ENCODE measurements around the gene TEX101.

TEX101 gene

GRCh38 chr19:43452582-43452981, 37.9 kb downstream of the TEX101 start:
- DNase-seq: no peak

DNA sequence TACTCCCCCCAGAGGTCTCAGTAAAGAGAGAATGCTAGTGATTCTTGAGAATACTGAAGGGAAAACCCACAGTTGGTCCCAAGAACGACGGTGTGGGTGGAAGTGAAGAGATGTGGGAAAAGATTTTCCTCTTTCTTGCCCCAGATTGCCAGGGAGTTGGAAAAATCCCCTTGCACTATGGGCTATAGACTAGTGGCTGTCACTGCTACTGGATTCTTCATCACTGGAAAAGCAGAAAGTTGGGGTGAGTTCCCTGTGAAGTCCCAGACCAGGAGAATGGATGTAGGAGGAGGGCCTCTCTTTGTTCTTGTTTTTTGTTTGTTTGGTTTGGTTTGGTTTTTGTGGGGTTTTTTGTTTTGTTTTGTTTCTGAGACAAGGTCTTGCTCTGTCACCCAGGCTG, 39.3 kb downstream of the TEX101 start:
- no peak for DNase-seq

GRCh38 chr19:43455321-43456113, 40.8 kb downstream of the TEX101 start:
- no peak for DNase-seq

GRCh38 chr19:43457809-43458208, 43.1 kb downstream of the TEX101 start:
- no peak for DNase-seq

- no peak for DNase-seq
These were observed 45.8 kb downstream of the TEX101 start for GRCh38 chr19:43460362-43461016.

DNA sequence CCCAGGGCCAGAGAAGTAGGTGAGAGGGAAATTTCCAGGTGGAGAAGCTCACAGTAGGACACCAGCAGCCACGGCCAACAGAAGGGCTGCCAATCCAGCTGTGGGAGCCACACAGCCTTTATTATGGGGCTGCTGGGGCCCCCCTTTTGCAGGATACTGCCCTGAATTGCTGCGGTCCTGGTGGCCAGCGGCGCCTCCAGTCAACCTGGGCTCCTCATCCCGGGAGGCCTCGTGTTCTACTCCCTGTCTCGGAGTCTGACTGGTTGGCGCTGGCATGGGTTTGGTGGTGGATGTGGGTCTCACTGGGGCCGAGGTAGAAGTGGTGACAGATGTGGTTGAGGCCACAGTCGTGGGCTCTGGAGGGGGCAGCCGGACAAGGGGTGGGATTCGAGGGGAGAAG, 46.6 kb downstream of the TEX101 start:
- DNase-seq: no peak

DNA sequence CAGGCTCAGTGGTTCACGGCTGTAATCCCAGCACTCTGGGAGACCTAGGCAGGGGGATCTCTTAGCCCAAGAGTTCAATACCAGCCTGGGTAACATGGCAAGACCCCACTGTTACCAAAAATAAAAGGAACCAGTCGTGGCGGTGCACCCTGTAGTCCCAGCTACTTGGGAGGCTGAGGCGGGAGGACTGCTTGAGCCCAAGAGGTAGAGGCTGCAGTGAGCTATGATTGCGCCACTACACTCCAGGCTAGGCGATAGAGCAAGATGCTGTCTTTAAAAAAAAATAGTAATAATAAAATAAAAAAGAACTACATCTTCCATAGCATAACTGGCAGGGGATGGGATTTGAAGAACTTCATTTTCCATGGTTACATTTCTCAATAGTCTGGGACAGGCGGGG, 47.7 kb downstream of the TEX101 start:
- DNase-seq: no peak

DNA sequence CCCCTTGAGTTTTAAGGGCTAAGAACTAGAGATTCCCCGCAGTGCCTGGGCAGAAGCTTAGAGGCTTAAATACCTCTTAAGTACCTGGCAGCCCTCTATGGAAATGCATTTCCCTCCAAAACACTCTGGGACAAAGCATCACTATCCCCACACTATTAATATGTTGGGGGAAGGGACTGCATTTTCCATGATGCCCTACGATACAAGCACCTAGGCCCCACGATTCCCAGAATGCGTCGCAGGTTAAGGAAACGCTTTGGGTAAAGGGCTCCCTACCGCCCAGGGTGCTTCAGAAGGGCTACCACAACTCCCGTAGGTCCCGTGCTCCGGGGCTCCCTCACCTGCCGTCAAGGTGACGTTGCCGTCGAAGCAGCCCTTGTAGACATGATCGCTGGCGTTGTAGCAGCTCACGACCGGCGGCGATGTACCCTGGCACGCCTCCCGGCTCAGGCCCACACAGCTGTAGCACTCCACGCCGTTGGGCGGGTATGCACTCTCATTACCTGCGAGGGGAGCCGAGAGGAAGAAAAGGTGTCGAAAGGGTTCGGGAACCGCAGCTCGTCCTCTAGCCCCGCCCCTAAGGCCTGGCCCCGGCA, 48.2 kb downstream of the TEX101 start:
- peak; percentile 36 for DNase-seq

DNA sequence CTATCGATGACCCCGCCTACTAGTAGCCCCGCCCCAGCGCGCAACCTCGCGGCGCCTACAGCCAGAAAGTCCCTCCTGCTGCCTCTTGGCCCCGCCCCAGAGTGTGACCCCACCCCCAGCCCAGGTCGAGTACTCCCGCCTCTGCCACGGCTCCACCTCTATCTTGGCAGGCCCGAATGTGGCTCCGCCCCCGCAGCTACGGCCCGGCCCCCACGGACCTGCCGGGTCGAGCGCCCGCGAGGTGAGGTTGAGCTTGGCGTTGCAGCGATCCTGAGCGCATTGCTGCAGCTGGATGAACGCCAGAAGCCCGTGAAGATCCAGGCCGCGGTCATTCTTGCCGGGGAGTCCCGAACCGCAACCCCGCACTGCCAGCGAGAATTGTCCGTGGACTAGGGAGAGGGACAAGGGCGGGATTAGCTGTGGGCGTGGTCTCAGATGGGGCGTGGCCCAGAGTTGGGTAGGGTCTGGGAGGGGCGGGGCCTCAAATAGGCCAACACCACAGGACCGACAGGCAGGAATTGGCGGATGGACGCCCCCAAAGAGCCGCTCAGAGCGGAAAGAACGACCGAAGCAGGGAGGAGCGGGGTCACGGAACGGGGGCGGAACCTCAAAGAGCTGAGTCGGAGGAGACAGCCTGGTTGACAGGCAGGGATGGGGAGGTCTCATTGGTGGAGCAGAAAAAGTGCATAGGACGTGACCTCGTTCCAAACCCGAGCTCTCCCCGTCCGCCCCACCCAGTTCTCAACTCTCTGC, 48.9 kb downstream of the TEX101 start:
- DNase-seq: peak; percentile 36

GRCh38 chr19:43464134-43464775, 49.6 kb downstream of the TEX101 start:
- DNase-seq: no peak

- no peak for DNase-seq
These were observed 50.9 kb downstream of the TEX101 start, which contains the start of gene LYPD3 for GRCh38 chr19:43465468-43466120. Gene LYPD3 (minus strand): TSS chr19:43465608. CDS start chr19:43465571, 37 bp downstream.

GRCh38 chr19:43466793-43467192, 52.1 kb downstream of the TEX101 start:
- DNase-seq: no peak

- no peak for DNase-seq
These were observed 52.6 kb downstream of the TEX101 start for GRCh38 chr19:43467276-43467675.

DNA sequence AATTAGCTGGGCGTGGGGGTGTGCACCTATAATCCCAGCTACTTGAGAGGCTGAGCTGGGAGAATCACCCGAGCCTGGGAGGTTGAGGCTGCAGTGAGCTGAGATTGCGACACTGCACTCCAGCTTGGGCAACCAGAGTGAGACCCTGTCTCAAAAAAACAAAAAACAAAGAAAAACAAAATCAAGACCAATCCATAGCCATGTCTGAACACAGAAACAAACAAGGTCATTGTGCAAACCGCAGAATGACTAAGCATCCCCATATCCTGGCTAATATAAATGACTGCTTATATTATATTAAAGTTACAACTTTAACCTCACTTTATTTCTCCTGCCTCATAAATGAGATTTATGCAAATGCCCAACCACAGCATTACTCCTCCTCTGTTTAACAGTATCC, 53.0 kb downstream of the TEX101 start:
- DNase-seq: no peak

Data from NCI-H510A (cell line).